Caco-2 (cell line): ENCODE data around the gene NOS1AP. TPM values are rescaled to one million over a fixed set of nuclear protein-coding genes. Genes with fewer than 3 reads are reported as not detected.

Experiments
- BruUV-seq: library from RNA; stranded (reverse); fragments of 400-500 nt; replicated peaks from 2 replicates; lab custom pipeline; 2021; lab: Mats Ljungman, UMichigan
- CTCF ChIA-PET: fragments of 300-600 bp; sonication (Branson Sonifier 250); formaldehyde crosslinking; loops from one replicate; lab custom pipeline; 2022; ENCODE audit warnings: antibody characterized with exemption; lab: Charles Lee
- POLR2A ChIA-PET: fragments of 300-600 bp; sonication (Branson Sonifier 250); formaldehyde crosslinking; loops from one replicate; lab custom pipeline; 2022; ENCODE audit warnings: antibody characterized with exemption; lab: Charles Lee
- DNase-seq, 2 experiments: peaks; one replicate each; pipeline versions ENCODE4 v3.0.0 to v3.0.0-alpha.2; 2020 to 2022
- H3K27me3 ChIP-seq: replicated peaks from 2 replicates; pipeline ENCODE4 v1.6.0; 2011; ENCODE audit warnings: low read length; ENCODE audit not compliant: control insufficient read depth, insufficient read depth
- H3K36me3 ChIP-seq: 2 replicates; pipeline ENCODE4 v1.5.1; 2011; ENCODE audit warnings: low read length; ENCODE audit not compliant: control insufficient read depth, insufficient read depth
- H3K4me1 ChIP-seq: fragments of 250-450 bp; sonication (Bioruptor Pico); 2 replicates; pipeline ENCODE4 v1.5.1; 2020; ENCODE audit warnings: mild to moderate bottlenecking
- H3K4me3 ChIP-seq: 2 replicates; pipeline ENCODE4 v1.5.1; 2011; ENCODE audit warnings: low read depth, mild to moderate bottlenecking, control low read depth, low read length
- H3K9me3 ChIP-seq: fragments of 250-450 bp; sonication (Bioruptor Pico); 2 replicates; pipeline ENCODE4 v1.5.1; 2020; ENCODE audit warnings: mild to moderate bottlenecking, moderate library complexity
- H3K27ac Mint-ChIP-seq: one replicate; pipeline ENCODE4 v1.8.0; 2022; ENCODE audit warnings: mixed read lengths; ENCODE audit not compliant: unreplicated experiment
- H3K27me3 Mint-ChIP-seq: one replicate; pipeline ENCODE4 v1.8.0; 2022; ENCODE audit warnings: mixed read lengths; ENCODE audit not compliant: insufficient read depth, unreplicated experiment
- H3K36me3 Mint-ChIP-seq: one replicate; pipeline ENCODE4 v1.8.0; 2022; ENCODE audit warnings: mild to moderate bottlenecking, mixed read lengths; ENCODE audit not compliant: insufficient read depth, unreplicated experiment
- H3K4me1 Mint-ChIP-seq: one replicate; pipeline ENCODE4 v1.8.0; 2022; ENCODE audit warnings: low read depth, mixed read lengths; ENCODE audit not compliant: unreplicated experiment
- H3K4me3 Mint-ChIP-seq: one replicate; pipeline ENCODE4 v1.8.0; 2022; ENCODE audit warnings: mild to moderate bottlenecking, moderate library complexity, mixed read lengths; ENCODE audit not compliant: unreplicated experiment
- H3K9me3 Mint-ChIP-seq: one replicate; pipeline ENCODE4 v1.8.0; 2022; ENCODE audit warnings: mixed read lengths; ENCODE audit not compliant: unreplicated experiment
- intact Hi-C: fragments of 100-400 bp; cut with micrococcal nuclease; formaldehyde crosslinking; loops from one replicate; pipeline ENCODE4 v1.10.0; 2022; ENCODE audit not compliant: unreplicated experiment
- total RNA-seq: library from RNA; stranded (reverse); gene quantifications from 2 replicates; pipeline ENCODE4 v1.2.3, GENCODE V29; 2022
- TF ChIP-seq, protein P1 (sequence below), 2 experiments: fragments of 200-600 bp in 1 of 2; IDR thresholded peaks; 1 replicate in 1 of 2; 2 replicates in 1 of 2; pipeline versions ENCODE4 v1.5.1 to v1.8.0; 2011 to 2022; ENCODE audit warnings: antibody characterized with exemption in 1 of 2, control low read depth in 1 of 2, inconsistent platforms in 1 of 2, low read depth in 1 of 2, low read length in 1 of 2, mild to moderate bottlenecking in 1 of 2, moderate library complexity in 1 of 2; ENCODE audit not compliant: insufficient read depth in 1 of 2, severe bottlenecking in 1 of 2, unreplicated experiment in 1 of 2

NOS1AP gene
- total RNA-seq, 1 experiment from 2014 or later = 5.5 TPM

DNA sequence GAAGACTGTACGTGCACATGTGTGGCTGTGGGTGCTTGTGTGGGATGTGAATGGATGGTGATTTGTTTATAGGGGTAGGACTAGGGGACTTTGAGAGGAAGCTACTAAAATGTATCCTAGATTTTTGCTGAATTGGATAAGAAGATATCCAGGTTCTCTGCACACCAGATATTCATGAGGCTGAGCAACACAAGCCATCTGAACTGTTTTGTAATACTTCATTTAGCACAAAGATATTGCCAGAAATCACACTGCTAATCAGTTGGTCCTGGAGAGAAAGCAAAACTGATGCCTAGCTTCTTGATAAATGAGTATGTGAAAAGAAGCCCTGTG, 135.3 kb downstream of the NOS1AP start:
- intact Hi-C loops = no loop called here

DNA sequence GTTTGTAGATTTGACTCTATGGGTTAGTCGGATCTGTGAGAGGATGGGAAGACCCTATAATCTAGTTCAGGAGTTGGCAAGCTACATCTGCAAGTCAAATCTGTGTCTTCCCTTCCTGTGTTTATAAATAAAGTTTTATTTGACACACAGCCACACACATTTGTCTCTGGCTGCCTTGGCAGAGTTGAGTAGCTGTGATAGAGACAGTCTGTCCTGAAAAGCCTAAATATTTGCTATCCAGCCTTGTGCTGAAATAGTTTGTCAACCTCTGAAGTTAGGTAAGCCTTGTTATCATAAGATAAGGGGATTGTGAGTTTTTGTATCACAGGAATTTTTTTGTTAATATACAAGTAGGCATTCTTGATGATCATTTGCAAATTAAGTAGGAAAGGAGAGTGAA, 136.8 kb downstream of the NOS1AP start:
- Histone ChIP-seq H3K4me3 (no peak overlapping the region), H3K27me3 (no peaks in the 10 kb centered on the region), H3K36me3 (no peaks in the 10 kb centered on the region), H3K9me3 (no peaks in the 10 kb centered on the region), H3K4me1 (peaks cover 14% of the 10 kb centered on the region)
- no peaks in the 10 kb centered on the region for H3K9me3 Mint-ChIP-seq
- intact Hi-C loops = no loop called here
- peak overlapping the region; percentile 25 for H3K4me3 Mint-ChIP-seq
- H3K27ac Mint-ChIP-seq = no peak overlapping the region
- POLR2A ChIA-PET = no interaction called here
- CTCF ChIA-PET = no interaction called here
- peak in 1 of 2 experiments; percentile 24 for DNase-seq
- no peaks in the 10 kb centered on the region for H3K27me3 Mint-ChIP-seq
- BruUV-seq = no TSS peak
- TF ChIP-seq, protein P1, sequence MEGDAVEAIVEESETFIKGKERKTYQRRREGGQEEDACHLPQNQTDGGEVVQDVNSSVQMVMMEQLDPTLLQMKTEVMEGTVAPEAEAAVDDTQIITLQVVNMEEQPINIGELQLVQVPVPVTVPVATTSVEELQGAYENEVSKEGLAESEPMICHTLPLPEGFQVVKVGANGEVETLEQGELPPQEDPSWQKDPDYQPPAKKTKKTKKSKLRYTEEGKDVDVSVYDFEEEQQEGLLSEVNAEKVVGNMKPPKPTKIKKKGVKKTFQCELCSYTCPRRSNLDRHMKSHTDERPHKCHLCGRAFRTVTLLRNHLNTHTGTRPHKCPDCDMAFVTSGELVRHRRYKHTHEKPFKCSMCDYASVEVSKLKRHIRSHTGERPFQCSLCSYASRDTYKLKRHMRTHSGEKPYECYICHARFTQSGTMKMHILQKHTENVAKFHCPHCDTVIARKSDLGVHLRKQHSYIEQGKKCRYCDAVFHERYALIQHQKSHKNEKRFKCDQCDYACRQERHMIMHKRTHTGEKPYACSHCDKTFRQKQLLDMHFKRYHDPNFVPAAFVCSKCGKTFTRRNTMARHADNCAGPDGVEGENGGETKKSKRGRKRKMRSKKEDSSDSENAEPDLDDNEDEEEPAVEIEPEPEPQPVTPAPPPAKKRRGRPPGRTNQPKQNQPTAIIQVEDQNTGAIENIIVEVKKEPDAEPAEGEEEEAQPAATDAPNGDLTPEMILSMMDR (IDR thresholded peaks at IDR 0.05; ENCODE audit: insufficient read depth in 1 of 2, low read depth in 1 of 2, low read length in 1 of 2, severe bottlenecking in 1 of 2, unreplicated experiment in 1 of 2) = no peak
- peaks cover 14% of the 10 kb centered on the region for H3K4me1 Mint-ChIP-seq
- no peaks in the 10 kb centered on the region for H3K36me3 Mint-ChIP-seq

More for the DNA sequence above, 135.3 kb downstream of the NOS1AP start:
- BruUV-seq = no TSS peak
- no peaks in the 10 kb centered on the region for H3K36me3 ChIP-seq
- CTCF ChIA-PET = no interaction called here
- no peak overlapping the region for H3K4me3 ChIP-seq
- H3K27ac Mint-ChIP-seq = no peak overlapping the region
- no peaks in the 10 kb centered on the region for H3K9me3 ChIP-seq
- H3K36me3 Mint-ChIP-seq = no peaks in the 10 kb centered on the region
- peaks cover 14% of the 10 kb centered on the region for H3K4me1 Mint-ChIP-seq
- POLR2A ChIA-PET = interaction anchor here (0.6 kb wide), 1 partner anchor 56 kb away, joined by 3 read pairs; no protein-coding TSS in a partner anchor
- H3K4me1 ChIP-seq = peaks cover 14% of the 10 kb centered on the region
- H3K27me3 ChIP-seq = no peaks in the 10 kb centered on the region
- H3K4me3 Mint-ChIP-seq = no peak overlapping the region
- no peak for DNase-seq
- TF ChIP-seq, protein P1 (IDR thresholded peaks at IDR 0.05; ENCODE audit: insufficient read depth in 1 of 2, low read depth in 1 of 2, low read length in 1 of 2, severe bottlenecking in 1 of 2, unreplicated experiment in 1 of 2) = no peak
- no peaks in the 10 kb centered on the region for H3K27me3 Mint-ChIP-seq
- H3K9me3 Mint-ChIP-seq = no peaks in the 10 kb centered on the region

DNA sequence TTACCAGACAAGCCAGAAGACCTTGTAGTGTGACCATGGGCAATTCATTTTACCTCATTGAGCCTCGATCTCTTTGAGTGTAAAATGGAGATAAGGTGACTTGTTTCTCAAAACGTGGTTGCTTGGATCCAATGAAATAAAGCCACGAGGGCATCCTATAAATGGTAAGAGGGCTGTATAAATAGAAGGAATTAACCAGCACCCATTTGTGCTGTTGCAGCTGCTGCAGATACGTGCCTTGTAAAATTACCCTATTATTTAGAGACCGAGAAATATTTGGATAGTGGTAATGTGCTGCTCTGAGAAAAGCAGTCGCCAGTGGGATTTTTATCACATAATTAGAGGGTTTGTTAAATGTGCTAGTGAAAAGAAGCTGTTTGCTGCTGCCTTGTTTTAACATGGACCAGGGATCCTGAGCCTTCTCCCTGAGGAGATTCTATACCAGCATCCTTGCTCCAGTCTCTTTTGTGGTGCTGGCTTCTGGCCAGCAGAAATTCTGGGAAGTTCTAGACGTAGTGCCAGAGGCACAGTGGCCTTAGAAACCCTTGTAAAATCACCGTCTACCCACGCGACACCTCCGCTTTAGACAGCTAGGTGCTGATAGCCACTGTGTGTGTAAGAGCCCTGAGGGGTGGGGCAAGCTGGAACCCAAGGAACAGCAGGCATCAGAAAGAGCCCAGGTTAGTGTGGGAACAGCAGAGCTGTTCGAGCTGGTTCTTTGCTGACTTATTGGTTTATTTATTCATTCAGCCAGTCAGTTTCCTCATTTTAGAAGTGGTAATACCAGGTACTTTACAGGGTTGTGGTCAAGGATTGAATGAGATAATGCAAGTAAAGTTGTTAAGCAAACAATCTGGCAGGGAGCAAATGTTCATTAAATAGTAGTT, 137.5 kb downstream of the NOS1AP start:
- Histone ChIP-seq H3K9me3 (no peaks in the 10 kb centered on the region), H3K27me3 (no peaks in the 10 kb centered on the region), H3K36me3 (no peaks in the 10 kb centered on the region), H3K4me3 (no peak overlapping the region), H3K4me1 (peaks cover 14% of the 10 kb centered on the region)
- no peaks in the 10 kb centered on the region for H3K27me3 Mint-ChIP-seq
- ChIA-PET POLR2A (no interaction called here), CTCF (no interaction called here)
- intact Hi-C loops = no loop called here
- peak overlapping the region; percentile 25 for H3K4me3 Mint-ChIP-seq
- no TSS peak for BruUV-seq
- H3K4me1 Mint-ChIP-seq = peaks cover 14% of the 10 kb centered on the region
- TF ChIP-seq, protein P1 (IDR thresholded peaks at IDR 0.05; ENCODE audit: insufficient read depth in 1 of 2, low read depth in 1 of 2, low read length in 1 of 2, severe bottlenecking in 1 of 2, unreplicated experiment in 1 of 2) = no peak
- H3K36me3 Mint-ChIP-seq = no peaks in the 10 kb centered on the region
- DNase-seq = no peak
- H3K9me3 Mint-ChIP-seq = no peaks in the 10 kb centered on the region
- no peak overlapping the region for H3K27ac Mint-ChIP-seq
